Ishikawa (cell line): ENCODE results near the gene SNAP25.

Experiments
- CEBPB ChIP-seq: IDR thresholded peaks from 2 replicates; pipeline ENCODE4 v1.6.1; 2012
- CREB1 ChIP-seq: IDR thresholded peaks from 2 replicates; pipeline ENCODE4 v1.6.1; 2012; ENCODE audit warnings: low read depth
- EGR1 ChIP-seq: IDR thresholded peaks from 2 replicates; pipeline ENCODE4 v1.6.1; 2012
- EP300 ChIP-seq: IDR thresholded peaks from 2 replicates; pipeline ENCODE4 v1.6.1; 2012; ENCODE audit warnings: borderline replicate concordance
- FOXM1 ChIP-seq: IDR thresholded peaks from 2 replicates; pipeline ENCODE4 v1.6.1; 2012; ENCODE audit warnings: low read depth, borderline replicate concordance
- MAX ChIP-seq: IDR thresholded peaks from 2 replicates; pipeline ENCODE4 v1.6.1; 2012
- NFIC ChIP-seq: IDR thresholded peaks from 2 replicates; pipeline ENCODE4 v1.6.1; 2012
- RAD21 ChIP-seq: IDR thresholded peaks from 2 replicates; pipeline ENCODE4 v1.6.1; 2012; ENCODE audit warnings: low read depth
- TAF1 ChIP-seq: IDR thresholded peaks from 2 replicates; pipeline ENCODE4 v1.6.1; 2012; ENCODE audit warnings: low read depth, mild to moderate bottlenecking
- TCF12 ChIP-seq: IDR thresholded peaks from 2 replicates; pipeline ENCODE4 v1.6.1; 2012; ENCODE audit warnings: low read depth
- TEAD4 ChIP-seq: IDR thresholded peaks from 2 replicates; pipeline ENCODE4 v1.6.1; 2012
- YY1 ChIP-seq: IDR thresholded peaks from 2 replicates; pipeline ENCODE4 v1.6.1; 2012; ENCODE audit warnings: low read depth
- ZBTB7A ChIP-seq: IDR thresholded peaks from 2 replicates; pipeline ENCODE4 v1.6.1; 2012; ENCODE audit warnings: low read depth
- TF ChIP-seq, protein P1 (sequence below): IDR thresholded peaks from 2 replicates; pipeline ENCODE4 v1.6.1; 2012; ENCODE audit warnings: low read depth, mild to moderate bottlenecking
- TF ChIP-seq, protein P2 (sequence below): IDR thresholded peaks from 2 replicates; pipeline ENCODE4 v1.6.1; 2012

The SNAP25 gene

GRCh38 chr20:10322073-10323012 is 103.7 kb downstream of the SNAP25 start:
- TF ChIP-seq EGR1, result no peak
- TF ChIP-seq TCF12, result no peak
- TF ChIP-seq, protein P1, sequence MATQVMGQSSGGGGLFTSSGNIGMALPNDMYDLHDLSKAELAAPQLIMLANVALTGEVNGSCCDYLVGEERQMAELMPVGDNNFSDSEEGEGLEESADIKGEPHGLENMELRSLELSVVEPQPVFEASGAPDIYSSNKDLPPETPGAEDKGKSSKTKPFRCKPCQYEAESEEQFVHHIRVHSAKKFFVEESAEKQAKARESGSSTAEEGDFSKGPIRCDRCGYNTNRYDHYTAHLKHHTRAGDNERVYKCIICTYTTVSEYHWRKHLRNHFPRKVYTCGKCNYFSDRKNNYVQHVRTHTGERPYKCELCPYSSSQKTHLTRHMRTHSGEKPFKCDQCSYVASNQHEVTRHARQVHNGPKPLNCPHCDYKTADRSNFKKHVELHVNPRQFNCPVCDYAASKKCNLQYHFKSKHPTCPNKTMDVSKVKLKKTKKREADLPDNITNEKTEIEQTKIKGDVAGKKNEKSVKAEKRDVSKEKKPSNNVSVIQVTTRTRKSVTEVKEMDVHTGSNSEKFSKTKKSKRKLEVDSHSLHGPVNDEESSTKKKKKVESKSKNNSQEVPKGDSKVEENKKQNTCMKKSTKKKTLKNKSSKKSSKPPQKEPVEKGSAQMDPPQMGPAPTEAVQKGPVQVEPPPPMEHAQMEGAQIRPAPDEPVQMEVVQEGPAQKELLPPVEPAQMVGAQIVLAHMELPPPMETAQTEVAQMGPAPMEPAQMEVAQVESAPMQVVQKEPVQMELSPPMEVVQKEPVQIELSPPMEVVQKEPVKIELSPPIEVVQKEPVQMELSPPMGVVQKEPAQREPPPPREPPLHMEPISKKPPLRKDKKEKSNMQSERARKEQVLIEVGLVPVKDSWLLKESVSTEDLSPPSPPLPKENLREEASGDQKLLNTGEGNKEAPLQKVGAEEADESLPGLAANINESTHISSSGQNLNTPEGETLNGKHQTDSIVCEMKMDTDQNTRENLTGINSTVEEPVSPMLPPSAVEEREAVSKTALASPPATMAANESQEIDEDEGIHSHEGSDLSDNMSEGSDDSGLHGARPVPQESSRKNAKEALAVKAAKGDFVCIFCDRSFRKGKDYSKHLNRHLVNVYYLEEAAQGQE, result no peak
- no peak for TF ChIP-seq ZBTB7A
- TF ChIP-seq RAD21, result no peak
- TF ChIP-seq NFIC, result no peak
- TF ChIP-seq, protein P2, sequence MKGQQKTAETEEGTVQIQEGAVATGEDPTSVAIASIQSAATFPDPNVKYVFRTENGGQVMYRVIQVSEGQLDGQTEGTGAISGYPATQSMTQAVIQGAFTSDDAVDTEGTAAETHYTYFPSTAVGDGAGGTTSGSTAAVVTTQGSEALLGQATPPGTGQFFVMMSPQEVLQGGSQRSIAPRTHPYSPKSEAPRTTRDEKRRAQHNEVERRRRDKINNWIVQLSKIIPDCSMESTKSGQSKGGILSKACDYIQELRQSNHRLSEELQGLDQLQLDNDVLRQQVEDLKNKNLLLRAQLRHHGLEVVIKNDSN, result no peak
- no peak for TF ChIP-seq CEBPB

DNA sequence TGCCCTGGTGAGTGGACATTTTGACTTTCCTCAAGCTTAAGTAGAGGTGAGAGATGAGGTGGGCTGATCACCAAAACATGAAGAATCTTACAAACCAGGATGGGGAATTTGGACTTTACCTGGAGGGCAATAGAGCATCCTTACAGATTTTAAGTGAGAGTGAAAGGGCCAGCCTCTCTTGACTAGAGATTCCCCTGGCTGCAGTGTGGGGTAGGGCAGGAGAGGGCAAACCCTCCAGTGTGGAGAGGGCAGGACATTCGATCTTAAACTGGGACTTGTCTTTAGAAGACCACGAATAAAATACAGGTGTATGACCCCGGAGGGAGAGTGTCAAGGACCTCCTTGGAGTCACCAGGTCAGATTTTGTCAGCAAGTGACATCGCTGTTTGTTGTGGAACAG is 105.1 kb downstream of the SNAP25 start:
- TF ChIP-seq TEAD4 (no peak), ZBTB7A (no peak), YY1 (no peak), CEBPB (no peak), EGR1 (no peak), TAF1 (no peak), CREB1 (no peak), EP300 (no peak), TCF12 (no peak), FOXM1 (no peak), RAD21 (no peak), MAX (no peak)
- TF ChIP-seq, protein P2, result no peak

DNA sequence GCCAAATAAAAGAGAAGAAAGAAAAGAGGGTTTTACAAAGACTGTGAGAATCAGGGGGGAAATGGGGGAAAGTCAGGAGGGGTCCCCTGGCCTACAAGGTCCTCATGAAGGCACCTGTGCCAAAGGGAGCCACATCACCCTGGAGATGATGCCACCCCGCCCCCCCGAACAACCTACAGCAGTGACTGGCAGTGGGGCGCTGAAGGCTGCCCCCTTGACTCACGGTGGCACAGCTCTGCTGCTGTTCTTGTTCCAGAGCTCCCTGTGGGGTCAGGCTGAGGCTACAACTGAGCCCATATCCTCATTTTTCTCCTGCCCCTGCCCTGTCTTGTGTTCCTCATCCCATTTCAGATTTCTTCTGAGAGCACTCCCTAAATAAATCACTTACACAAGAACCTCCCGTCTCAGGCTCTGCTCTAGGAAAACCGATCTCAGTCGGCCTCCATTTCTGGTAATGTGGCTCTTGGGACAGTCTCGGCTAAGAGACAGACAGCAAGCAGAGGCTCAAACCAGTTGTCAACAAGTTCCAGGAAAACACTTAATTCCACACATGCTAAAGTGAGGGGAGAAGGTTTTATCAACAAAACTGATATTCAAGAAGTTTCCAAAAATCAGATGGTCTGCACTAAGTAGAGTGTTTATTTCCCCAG is 105.7 kb downstream of the SNAP25 start:
- TF ChIP-seq EGR1 (no peak), RAD21 (no peak), MAX (no peak), YY1 (no peak), FOXM1 (no peak)
- TF ChIP-seq, protein P1, result no peak

DNA sequence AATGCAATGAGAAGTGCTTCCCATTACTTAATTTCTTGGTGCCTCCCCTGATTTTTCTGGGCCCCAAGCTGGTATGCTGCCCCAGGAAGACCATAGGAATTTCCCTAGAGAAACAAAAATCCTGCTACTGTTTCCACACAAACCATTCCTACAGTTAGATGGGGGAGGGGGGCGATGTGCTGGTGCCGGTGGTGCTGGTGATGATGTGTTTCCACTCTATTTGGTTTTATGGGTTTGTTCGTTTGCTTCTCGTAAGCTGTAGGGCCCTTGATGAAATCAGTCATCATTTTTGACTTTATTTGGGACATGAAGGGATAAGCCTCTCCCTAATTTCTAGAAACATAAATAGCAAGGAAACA is 110.2 kb downstream of the SNAP25 start:
- no peak for TF ChIP-seq TAF1
- TF ChIP-seq, protein P2, result no peak
- no peak for TF ChIP-seq TCF12

- TF ChIP-seq EGR1 (no peak), EP300 (no peak), CREB1 (no peak), TEAD4 (no peak), MAX (no peak), ZBTB7A (no peak), CEBPB (no peak), FOXM1 (no peak), NFIC (no peak), YY1 (no peak), TCF12 (no peak)
- TF ChIP-seq, protein P2, result no peak
- TF ChIP-seq, protein P1, result no peak
Observed at GRCh38 chr20:10329387-10330005, 110.9 kb downstream of the SNAP25 start.
